Right hindlimb (tissue), 1 donor: ENCODE measurements around the gene CD4.
A peak's percentile ranks its signal among the peaks of the same experiment; 100 is the strongest.

Experiments used
- DNase-seq: peaks from one replicate; pipeline ENCODE4 v3.0.0-alpha.2; 2018

CD4 gene

DNA sequence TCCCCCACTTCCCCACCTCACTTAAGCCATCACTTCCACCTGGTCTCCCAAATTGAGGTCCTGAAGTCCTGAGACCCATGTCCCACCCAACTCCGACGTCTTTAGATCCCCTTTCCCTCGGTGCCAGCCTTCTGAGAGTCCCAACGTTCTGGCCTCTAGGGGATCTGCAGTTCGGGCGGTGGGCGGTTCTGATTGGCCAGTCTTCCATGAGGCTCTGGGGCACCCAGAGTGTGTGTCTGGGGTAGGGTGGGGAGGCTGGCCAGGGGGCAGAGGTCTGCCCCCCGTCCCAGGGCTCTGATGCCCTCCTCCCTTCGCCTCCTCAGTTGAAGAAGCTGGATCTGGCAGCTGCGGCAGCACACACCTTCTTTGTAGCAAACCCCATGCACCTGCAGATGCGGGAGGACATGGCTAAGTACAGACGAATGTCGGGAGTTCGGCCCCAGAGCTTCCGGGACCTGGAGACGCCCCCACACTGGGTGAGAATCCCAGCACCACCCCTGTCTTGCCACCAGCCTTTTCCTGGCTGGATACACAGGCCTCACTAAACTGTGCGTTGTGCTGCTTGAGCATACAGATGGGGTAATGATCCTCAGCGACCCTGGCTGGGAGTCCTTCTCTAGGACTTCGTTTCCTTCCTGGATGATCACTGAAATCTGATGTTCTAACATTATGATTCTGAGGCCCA, 40.4 kb downstream of the CD4 start:
- DNase-seq, result no peak

DNA sequence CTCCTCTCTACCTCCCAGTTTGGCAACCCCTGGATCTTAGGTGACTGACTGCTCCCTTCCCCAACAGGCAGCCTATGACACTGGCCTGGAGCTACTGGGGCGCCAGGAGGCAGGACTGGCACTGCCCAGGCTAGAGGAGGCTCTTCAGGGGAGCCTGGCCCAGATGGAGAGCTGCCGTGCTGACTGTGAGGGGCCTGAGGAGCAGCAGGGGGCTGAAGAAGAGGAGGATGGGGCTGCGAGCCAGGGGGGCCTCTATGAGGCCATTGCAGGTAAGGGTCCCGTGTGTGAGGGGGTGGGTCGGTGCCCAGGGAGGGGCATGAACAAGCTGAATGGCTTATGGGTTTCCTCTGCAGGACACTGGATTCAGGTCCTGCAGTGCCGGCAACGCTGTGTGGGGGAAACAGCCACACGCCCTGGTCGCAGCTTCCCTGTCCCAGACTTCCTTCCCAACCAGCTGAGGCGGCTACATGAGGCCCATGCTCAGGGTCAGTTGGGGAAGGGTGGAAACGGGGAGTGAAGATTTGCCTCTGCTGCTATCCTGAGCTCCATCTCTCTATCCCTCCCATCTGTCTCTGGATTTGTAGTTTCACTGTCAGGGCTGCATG, 41.1 kb downstream of the CD4 start:
- peak; percentile 21 for DNase-seq

DNA sequence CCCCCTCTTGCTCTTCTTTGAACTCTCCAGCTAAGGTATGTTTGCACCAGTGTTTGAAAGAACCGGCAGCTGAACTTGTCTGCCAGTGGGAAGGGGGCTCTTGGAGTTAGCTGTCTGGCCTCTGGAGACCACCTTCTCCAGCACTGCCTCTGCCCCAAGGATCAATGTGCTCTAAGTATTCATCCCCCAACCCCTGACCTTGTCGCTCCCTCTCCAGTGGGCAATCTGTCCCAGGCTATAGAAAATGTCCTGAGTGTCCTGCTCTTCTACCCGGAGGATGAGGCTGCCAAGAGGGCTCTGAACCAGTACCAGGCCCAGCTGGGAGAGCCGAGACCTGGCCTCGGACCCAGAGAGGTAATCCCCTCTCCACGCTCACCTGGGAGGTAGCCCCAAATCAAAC, 41.7 kb downstream of the CD4 start:
- no peak for DNase-seq

DNA sequence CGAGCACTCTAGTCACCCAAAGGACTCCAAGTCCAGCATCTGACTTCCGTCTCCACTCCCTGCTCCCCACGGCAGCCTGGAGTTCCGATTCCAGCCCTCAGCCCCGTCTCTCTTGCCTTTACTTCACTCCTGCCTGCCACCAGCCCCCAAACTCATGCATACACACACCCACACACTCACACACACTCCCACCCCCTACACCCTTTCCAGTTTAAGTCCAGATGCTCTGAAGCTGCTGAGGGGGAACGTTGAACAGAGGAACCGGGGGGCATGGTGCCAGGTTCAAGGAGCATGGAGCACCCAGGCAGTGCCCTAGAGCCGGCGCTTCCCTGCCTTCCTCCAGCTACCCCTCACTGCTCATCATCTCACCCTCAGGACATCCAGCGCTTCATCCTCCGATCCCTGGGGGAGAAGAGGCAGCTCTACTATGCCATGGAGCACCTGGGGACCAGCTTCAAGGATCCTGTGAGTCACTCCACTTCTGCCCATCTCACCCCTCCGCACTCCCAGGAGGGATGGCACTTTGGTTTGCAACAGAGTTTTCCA, 42.2 kb downstream of the CD4 start:
- DNase-seq, result peak; percentile 15

DNA sequence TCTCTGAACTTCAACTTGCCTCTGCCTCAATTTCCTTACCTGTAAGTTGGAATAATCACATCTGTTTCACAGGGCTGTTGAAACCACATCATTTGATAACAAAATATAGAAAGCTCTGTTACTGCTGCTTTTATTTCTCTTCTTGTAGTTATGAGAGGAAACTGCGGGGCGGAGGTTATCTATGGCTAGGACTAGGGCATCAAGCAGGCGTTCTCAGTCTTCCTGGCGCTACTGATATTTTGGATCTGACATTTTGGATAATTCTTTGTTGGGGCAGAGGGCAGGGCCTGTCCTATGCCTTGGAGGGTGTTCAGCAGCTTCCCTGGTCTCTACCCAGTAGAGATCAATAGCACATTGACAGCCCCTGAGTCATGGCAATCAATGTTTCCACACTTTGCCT, 42.8 kb downstream of the CD4 start:
- no peak for DNase-seq

DNA sequence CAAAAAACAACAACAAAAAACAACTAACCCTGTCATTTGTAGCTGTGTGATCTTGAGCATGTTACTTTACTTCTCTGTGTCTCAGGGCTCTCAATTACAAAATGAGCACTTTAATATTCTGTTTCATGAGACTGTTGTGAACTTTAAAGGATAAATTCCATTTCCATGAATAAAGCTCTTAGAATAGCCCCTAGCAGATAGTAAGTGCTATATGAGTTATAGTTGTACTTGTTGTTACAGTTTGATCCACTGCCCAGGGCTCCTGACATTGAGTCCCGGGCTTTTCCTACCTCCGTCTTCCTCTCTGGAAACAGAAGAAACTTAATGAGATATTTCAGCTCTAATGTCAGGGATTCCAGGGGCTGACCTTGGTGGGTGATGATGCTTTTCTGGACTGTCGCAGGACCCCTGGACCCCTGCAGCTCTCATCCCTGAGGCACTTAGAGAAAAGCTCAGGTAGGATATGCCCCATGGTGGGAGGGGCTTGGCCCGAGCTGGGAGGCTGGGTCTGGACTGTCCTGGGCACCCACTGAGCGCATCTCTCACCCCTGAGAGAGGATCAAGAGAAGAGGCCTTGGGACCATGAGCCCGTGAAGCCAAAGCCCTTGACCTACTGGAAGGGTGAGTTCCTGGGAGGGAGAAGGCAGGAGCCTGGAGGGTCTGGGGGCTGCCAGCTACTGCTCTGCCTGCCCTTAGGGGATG, 44.0 kb downstream of the CD4 start:
- no peak for DNase-seq

DNA sequence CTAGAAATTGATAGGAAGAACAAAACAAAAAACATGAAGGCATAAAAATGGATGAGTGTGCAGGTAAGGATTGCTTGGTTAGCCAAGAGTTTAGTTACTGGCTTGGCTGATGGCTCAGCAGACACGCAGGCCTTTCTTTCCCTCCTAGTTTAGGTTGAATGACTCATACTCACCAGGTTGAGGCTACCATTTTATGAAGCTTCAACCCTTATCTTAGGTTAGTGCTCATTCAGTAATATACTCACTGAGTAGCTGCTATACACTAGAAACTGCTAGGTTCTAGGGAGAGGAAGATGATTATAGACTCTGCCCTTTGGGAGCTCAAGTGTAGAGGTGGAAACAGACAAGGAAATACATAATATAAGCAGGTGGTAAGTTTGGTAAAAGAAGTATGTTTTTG, 44.9 kb downstream of the CD4 start:
- DNase-seq, result no peak

DNA sequence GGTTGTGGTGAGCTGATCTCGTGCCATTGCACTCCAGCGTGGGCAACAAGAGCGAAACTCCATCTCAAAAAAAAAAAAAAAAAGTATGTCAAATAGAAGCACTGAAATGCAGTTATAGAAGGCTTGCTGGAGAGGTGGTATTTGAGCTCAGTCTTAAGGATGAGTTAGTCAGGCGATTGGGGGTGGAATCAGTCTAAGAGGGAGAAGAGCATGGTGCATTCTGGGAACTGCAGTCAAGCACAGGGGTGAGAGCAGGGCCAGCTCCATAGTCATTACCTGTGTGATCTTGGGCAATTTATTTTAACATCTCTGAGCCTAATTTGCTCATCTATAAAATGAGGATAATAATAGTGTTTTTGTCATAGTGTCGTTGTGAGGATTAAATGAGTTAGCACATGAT, 45.5 kb downstream of the CD4 start:
- no peak for DNase-seq

DNA sequence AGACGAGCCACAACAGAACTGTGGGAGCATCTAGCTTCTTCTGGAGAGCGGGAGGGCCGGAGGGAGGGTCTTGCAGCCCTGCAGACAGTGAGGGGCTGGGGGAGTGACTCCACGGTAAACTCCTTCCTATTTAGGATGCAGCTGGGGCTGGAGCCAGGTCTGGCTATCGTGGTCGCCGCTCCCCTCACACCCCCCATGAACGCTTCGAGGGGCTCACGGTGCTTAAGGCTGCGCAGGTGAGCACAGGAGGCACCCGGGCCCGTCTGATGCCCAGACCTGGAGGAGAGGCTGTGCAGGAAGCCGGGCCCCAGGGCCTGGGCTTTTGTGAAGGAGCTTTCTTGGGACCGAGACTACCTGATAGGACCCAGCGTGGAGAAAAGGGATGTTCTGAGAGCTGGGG, 47.5 kb downstream of the CD4 start:
- no peak for DNase-seq

DNA sequence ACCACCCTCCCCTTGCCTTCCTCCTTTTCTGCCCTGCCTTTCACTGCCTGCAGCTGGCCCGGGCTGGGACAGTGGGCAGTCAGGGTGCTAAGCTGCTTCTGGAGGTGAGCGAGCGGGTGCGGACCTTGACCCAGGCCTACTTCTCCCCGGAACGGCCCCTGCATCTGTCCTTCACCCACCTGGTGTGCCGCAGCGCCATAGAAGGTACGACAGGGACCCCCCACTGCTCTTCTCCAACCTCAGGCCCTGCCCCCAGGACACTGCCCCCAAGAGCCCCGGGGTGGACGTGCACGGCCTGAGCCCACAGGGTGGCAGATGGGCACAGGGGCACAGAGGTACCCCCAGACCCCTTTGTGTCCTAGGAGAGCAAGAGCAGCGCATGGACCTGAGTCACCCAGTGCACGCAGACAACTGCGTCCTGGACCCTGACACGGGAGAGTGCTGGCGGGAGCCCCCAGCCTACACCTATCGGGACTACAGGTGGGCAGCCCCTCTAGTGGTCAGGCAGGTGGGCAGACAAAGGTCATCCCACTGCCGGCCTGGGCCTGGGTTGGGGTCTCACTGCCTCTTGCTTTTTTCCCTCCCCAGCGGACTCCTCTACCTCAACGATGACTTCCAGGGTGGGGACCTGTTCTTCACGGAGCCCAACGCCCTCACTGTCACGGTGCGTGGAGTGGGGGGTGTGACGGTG, 48.2 kb downstream of the CD4 start:
- DNase-seq, result no peak

DNA sequence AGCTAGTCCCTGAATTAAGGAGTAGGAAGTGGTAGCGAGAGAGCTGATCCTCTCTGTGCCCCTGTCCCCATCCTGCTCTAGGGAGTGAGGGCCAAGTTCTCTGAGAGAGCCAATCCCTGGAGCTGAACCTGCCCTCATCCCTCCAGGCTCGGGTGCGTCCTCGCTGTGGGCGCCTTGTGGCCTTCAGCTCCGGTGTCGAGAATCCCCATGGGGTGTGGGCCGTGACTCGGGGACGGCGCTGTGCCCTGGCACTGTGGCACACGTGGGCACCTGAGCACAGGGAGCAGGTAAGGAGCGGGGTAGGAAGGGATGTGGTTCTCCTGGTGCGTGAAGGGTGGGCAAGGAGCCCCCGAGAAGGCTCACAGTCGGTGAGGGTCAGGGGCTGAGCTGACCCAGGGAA, 49.5 kb downstream of the CD4 start:
- DNase-seq, result no peak

DNA sequence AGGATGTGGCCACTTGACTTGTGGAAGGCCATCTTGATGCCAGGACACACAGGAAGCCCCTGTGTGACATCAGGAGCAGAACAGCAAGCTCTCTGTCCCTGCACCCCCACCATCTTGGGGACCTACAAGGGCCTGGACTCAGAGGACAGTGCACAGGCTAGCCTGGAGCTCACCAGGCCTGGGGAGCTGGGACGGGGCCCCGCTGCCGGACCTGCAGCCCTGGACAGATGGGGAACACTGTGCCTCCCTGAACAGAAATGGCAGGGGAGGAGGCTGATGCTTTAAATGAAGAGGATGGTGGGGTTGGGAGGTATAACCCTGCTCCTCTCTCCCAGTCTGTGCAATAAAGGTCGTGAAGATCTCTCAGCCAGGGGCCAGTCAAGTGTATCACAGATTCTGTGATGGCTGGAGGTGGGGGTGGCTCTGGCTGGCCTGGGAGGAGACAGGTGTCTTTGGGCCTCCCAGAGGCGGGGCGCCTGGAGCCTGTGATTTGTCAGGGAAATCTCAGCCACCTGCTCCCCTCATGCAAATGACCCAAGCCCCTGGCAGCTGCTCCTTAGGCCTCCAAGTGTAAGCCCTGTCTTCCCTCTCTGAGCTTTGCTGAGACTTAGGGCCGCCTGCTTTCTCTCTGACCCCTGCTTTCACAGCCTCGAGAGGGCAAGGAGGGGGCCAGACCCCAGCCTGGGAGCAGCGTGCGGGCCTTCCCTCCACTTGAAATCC, 50.3 kb downstream of the CD4 start:
- peak; percentile 69 for DNase-seq

DNA sequence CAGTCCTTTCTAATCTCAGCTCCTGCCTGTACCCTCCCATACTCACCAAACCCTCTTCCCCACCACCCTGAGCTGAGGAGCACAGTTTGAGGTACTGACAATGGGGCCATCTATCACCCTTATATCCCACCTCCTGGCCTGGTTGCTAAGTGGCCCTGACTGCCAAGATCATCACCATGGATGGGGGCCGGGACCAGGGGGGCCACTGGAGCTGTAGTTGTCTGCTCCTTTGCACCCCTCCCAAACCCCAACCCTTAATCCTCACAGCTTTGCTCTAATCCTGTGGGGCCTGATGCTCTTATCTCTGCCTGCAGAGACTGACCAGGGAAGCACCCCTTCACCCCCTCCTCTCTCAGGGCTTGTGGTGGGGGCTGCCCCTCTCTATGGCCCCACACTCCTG, 51.0 kb downstream of the CD4 start:
- DNase-seq, result no peak

DNA sequence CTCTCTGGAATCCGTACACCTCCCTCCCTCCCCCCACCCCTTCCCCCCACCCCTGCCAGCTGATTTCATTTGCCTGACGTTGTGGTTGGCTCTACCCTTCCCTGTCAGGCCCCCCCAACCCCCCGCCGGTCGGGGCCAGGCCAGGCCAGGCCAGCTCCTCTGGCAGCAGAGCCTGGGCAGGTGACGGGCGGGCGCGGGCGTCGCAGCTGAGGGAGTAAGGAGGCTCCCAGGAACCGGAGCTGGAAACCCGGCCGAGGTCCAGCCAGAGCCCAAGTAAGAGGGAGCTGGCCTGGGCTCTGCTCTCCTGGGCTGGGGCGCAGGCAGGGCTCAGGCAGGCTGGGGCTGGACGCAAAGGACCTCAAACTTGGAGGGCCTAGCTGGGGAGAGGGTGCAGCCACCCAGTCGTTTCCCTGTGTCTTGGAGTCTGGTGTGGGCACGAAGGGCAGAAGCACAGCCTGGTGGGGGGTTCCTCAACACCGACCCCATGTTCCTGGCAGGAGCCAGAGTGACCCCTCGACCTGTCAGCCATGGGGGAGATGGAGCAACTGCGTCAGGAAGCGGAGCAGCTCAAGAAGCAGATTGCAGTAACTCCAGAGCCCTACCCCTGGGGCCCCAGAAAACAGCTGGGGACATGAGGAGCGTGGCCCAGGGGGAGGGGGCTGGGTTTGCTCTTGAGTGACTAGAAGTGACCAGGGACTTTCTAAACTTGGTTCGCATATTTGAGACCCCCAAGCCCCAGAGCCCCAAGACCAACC, 51.6 kb downstream of the CD4 start, which contains the start of gene GNB3:
TSS of gene GNB3 (plus strand) at position 165 of the 755 bp plus-strand sequence. CDS start at position 528, 363 bp downstream.
- DNase-seq, result no peak

DNA sequence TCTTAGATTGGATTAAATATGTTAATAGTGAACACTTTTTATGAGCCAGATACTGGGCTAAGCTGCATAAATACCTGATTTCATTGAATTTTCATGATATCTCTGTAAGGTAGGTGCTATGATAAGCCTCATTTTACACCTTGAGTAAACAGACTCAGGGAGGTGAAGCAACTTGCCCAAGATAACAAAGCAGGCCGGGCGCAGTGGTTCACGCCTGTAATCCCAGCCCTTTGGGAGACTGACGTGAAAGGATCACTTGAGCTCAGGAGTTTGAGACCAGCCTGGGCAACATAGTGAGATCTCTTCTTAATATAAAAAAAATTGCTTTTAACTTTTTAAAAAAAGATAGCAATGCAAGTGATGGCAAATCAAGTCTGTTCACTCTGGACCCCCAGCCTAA, 52.7 kb downstream of the CD4 start:
- no peak for DNase-seq

DNA sequence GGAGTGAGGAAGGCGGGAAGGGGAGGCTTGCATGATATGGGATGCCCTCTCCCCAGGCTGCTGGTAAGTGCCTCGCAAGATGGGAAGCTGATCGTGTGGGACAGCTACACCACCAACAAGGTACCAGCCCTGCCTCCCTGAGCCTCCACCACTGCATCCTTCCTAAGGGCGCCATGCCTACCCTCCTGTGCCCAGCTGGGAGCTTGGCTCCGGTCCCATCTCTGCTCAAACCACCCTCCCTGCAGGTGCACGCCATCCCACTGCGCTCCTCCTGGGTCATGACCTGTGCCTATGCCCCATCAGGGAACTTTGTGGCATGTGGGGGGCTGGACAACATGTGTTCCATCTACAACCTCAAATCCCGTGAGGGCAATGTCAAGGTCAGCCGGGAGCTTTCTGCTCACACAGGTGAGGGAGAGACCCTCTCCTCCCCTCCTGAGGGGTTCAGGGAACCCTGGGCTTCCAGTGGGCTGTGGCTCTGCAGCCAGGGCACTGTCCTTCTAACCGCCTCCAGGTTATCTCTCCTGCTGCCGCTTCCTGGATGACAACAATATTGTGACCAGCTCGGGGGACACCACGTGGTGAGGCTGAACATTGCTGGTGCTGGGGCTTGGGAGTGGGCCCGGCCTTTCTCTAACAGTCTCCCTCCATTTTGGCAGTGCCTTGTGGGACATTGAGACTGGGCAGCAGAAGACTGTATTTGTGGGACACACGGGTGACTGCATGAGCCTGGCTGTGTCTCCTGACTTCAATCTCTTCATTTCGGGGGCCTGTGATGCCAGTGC, 54.0 kb downstream of the CD4 start:
- no peak for DNase-seq

DNA sequence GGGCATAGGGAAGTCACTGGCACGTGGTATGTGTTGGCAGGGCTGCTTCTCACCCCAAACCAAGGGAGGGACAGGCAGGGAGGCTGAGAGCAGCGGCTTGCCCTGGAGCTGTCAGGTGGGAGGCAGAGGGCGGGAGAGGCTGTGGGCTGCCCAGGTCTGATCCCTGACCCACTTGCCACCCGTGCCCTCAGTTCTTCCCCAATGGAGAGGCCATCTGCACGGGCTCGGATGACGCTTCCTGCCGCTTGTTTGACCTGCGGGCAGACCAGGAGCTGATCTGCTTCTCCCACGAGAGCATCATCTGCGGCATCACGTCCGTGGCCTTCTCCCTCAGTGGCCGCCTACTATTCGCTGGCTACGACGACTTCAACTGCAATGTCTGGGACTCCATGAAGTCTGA, 56.1 kb downstream of the CD4 start:
- DNase-seq, result no peak

DNA sequence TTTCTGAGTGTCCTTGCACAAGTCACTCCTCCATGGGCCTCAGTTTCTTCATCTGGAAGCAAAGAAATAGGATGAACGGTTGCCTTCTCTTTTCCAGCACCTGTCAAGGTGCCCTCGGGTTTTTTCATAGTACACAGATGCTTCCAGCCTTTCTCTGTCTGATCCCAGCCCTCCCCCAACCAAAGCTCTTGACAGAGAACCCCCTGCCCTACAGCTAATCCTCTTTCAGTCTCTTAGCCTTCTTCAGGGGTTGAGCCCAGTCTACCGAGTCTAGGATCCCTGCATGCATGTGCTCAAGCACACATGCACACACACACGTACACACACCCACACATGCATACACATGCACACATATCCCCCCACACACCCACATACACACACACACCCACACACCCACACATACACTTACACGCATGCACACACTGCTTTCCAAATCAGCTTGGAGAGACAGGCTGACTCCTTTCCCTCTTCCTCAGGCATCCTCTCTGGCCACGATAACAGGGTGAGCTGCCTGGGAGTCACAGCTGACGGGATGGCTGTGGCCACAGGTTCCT, 57.1 kb downstream of the CD4 start:
- DNase-seq, result no peak

DNA sequence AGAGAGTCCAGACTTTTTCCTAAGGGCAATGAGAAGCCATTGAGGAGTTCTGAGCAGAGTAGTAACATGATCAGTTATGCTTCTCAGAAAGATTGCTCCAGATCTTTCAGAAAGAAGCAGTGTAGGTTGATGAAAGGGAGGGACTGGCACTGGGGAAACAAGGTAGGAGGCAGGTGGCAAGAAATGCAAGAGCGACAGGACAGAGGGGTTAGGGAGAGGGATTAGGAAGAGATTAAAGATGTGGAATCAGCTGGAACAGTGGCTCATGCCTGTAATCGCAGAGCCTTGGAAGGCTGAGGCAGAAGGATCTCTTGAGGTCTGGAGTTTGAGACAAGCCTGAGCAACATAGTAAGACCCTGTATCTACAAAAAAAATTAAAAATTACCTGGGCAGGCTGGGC, 58.3 kb downstream of the CD4 start:
- DNase-seq, result no peak

DNA sequence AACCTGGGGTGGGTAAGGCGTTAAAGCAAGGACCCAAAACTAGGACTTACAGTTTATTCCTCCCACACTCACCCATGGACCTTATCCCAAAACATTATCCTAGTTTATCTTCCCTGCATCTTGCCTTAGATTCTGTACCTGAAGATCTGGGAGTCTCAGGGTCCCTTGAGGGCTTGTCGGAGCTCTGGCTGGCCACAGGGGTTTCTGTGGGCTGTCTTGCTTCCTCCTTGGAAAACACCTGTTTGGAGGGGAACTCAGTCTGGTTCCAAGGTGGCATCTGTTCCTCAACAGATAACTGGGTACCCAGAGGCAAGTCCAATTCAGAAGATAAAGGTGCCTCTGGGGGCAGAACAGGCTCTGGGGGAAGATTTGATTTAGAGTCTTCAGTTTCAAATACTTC, 60.1 kb downstream of the CD4 start:
- no peak for DNase-seq
